SU-DHL-6 (cell line): ENCODE measurements around the gene BIK.
"Not testable (repeated sequence)": the region's sequence is repeated elsewhere in the genome, so short reads cannot be mapped to it uniquely, and the experiment has no call there.

Experiments
- H2AFZ ChIP-seq: fragments of 200-600 bp; sonication (generic); 2 replicates; pipeline ENCODE4 v1.6.1; 2014; ENCODE audit warnings: low read depth, mild to moderate bottlenecking, moderate library complexity, mixed read lengths, antibody characterized with exemption, low read length; ENCODE audit not compliant: severe bottlenecking
- H3F3A ChIP-seq: fragments of 200-600 bp; shearing (Covaris generic); 2 replicates; pipeline ENCODE4 v1.6.0; 2016; ENCODE audit warnings: antibody characterized with exemption, mild to moderate bottlenecking; ENCODE audit not compliant: insufficient read depth
- H3K27ac ChIP-seq: fragments of 200-600 bp; sonication (generic); 2 replicates; pipeline ENCODE4 v1.5.1; 2016; ENCODE audit warnings: low read depth, mild to moderate bottlenecking, low read length, moderate library complexity, mixed read lengths
- H3K27me3 ChIP-seq: fragments of 200-600 bp; sonication (generic), shearing (Covaris generic); 2 replicates; pipeline ENCODE4 v1.6.0; 2014; ENCODE audit warnings: mild to moderate bottlenecking, low read length
- H3K36me3 ChIP-seq: fragments of 200-600 bp; sonication (generic); 2 replicates; pipeline ENCODE4 v1.6.1; 2014; ENCODE audit warnings: mild to moderate bottlenecking, low read length, mixed read lengths
- H3K4me2 ChIP-seq: fragments of 300-600, 200-600 bp; shearing (Covaris generic), sonication (generic); 2 replicates; pipeline ENCODE4 v1.6.0; 2014; ENCODE audit warnings: low read length, low read depth, mild to moderate bottlenecking; ENCODE audit not compliant: poor library complexity, severe bottlenecking
- H3K4me3 ChIP-seq: fragments of 200-600 bp; sonication (generic); 2 replicates; pipeline ENCODE4 v1.5.1; 2014; ENCODE audit warnings: antibody characterized with exemption, low read length, mild to moderate bottlenecking, mixed read lengths; ENCODE audit not compliant: insufficient read depth, poor library complexity, severe bottlenecking
- H3K79me2 ChIP-seq: fragments of 200-600 bp; sonication (generic); 2 replicates; pipeline ENCODE4 v1.6.1; 2014; ENCODE audit warnings: mild to moderate bottlenecking, low read length, moderate library complexity; ENCODE audit not compliant: insufficient read depth
- H3K9ac ChIP-seq: fragments of 200-600 bp; sonication (generic); 2 replicates; pipeline ENCODE4 v1.7.0; 2014; ENCODE audit warnings: mild to moderate bottlenecking, low read length
- H3K9me2 ChIP-seq: fragments of 200-600 bp; sonication (generic); replicated peaks from 2 replicates; pipeline ENCODE4 v1.6.1; 2014; ENCODE audit warnings: low read length; ENCODE audit not compliant: insufficient read depth
- H3K9me3 ChIP-seq: fragments of 200-600 bp; sonication (generic); 2 replicates; pipeline ENCODE4 v1.6.1; 2014; ENCODE audit warnings: low read length, mixed read lengths; ENCODE audit not compliant: insufficient read depth
- H4K20me1 ChIP-seq: fragments of 200-600 bp; sonication (generic); 2 replicates; pipeline ENCODE4 v1.6.1; 2014; ENCODE audit warnings: low read depth, mild to moderate bottlenecking, antibody characterized with exemption, low read length, moderate library complexity, mixed read lengths
- CTCF ChIP-seq: fragments of 200-600 bp; sonication (generic); IDR thresholded peaks from one replicate; pipeline ENCODE4 v1.5.1; 2017; ENCODE audit warnings: antibody characterized with exemption, mild to moderate bottlenecking, low read length, moderate library complexity; ENCODE audit not compliant: insufficient read depth, poor library complexity, severe bottlenecking
- EZH2phosphoT487 ChIP-seq: fragments of 200-600 bp; sonication (generic), shearing (Covaris generic); conservative IDR thresholded peaks from 2 replicates; pipeline ENCODE4 v1.6.1; 2018; ENCODE audit warnings: mild to moderate bottlenecking, antibody characterized with exemption, low read length, moderate library complexity, mixed read lengths

Gene BIK

GRCh38 chr22:43101306-43101705 is 9.2 kb upstream of the BIK start:
- Histone ChIP-seq H3K4me3 (no peak overlapping the region), H3K4me2 (no peak overlapping the region), H3K9me3 (peaks cover 9% of the 10 kb centered on the region; the same call in 1 of the 2 replicates), H3K9me2 (no peaks in the 10 kb centered on the region), H3K27me3 (no peaks in the 10 kb centered on the region), H2AFZ (no peak overlapping the region), H4K20me1 (no peaks in the 10 kb centered on the region), H3K27ac (no peak overlapping the region), H3K36me3 (no peaks in the 10 kb centered on the region), H3K9ac (no peak overlapping the region), H3F3A (no peaks in the 10 kb centered on the region), H3K79me2 (no peaks in the 10 kb centered on the region)
- TF ChIP-seq EZH2phosphoT487, result no peak
- TF ChIP-seq CTCF, result no peak

- not testable (repeated sequence) for H3K36me3 ChIP-seq, H3K9me2 ChIP-seq, H3K4me3 ChIP-seq, H3K27me3 ChIP-seq, H3K27ac ChIP-seq, H3K4me2 ChIP-seq, H3K79me2 ChIP-seq, H4K20me1 ChIP-seq, H2AFZ ChIP-seq, H3K9ac ChIP-seq, H3F3A ChIP-seq, H3K9me3 ChIP-seq
These were observed 6.4 kb upstream of the BIK start for GRCh38 chr22:43104056-43104625.

- H3K36me3 ChIP-seq, H3K79me2 ChIP-seq, H3F3A ChIP-seq, H2AFZ ChIP-seq, H3K27ac ChIP-seq, H4K20me1 ChIP-seq, H3K27me3 ChIP-seq, H3K9me3 ChIP-seq, H3K4me2 ChIP-seq, H3K9me2 ChIP-seq, H3K4me3 ChIP-seq, H3K9ac ChIP-seq: not testable (repeated sequence)
These were observed 5.6 kb upstream of the BIK start for GRCh38 chr22:43104950-43105349.

GRCh38 chr22:43106302-43106701 is 4.2 kb upstream of the BIK start:
- H3K9me2 ChIP-seq, result no peaks in the 10 kb centered on the region
- no peaks in the 10 kb centered on the region for H3K9me3 ChIP-seq

More at GRCh38 chr22:43106302-43106701, 4.2 kb upstream of the BIK start:
- Histone ChIP-seq H4K20me1 (no peaks in the 10 kb centered on the region), H3K27ac (no peak overlapping the region), H3K4me2 (no peak overlapping the region), H2AFZ (no peak overlapping the region), H3K4me3 (no peak overlapping the region), H3F3A (0 out of 2 replicates have a peak, but pooled peaks cover under 1% of the 10 kb centered on the region), H3K79me2 (no peaks in the 10 kb centered on the region), H3K36me3 (no peaks in the 10 kb centered on the region), H3K27me3 (no peaks in the 10 kb centered on the region), H3K9ac (no peak overlapping the region)
- no peak for TF ChIP-seq EZH2phosphoT487
- no peak for TF ChIP-seq CTCF
